Stimulated activated CD4-positive, alpha-beta T cell treated with anti-CD3 and anti-CD28 coated beads, Interleukin-12 subunit alpha, Interleukin-12 subunit beta, amount 100 ng/mL, for 24 hours (primary cell): ENCODE measurements around the gene TAC4.
"Not testable (repeated sequence)": the region's sequence is repeated elsewhere in the genome, so short reads cannot be mapped to it uniquely, and the experiment has no call there.

ENCODE experiments used
- DNase-seq, 2 experiments: peaks; one replicate each; pipeline ENCODE4 v3.0.0-alpha.2; 2020; ENCODE audit warnings: low read depth in 2 of 2

TAC4 gene

GRCh38 chr17:49843774-49844350 lies 4.0 kb downstream of the TAC4 start:
- DNase-seq = no peak

- no peak for DNase-seq
These were observed 5.0 kb downstream of the TAC4 start for GRCh38 chr17:49842846-49843245.

- no peak for DNase-seq
These were observed 5.5 kb downstream of the TAC4 start for GRCh38 chr17:49842371-49842770.

GRCh38 chr17:49841548-49841947 lies 6.3 kb downstream of the TAC4 start:
- no peak for DNase-seq

GRCh38 chr17:49839455-49839854 lies 8.4 kb downstream of the TAC4 start:
- DNase-seq = no peak

- no peak for DNase-seq
These were observed 11.5 kb downstream of the TAC4 start for GRCh38 chr17:49836111-49837030.

- no peak for DNase-seq
These were observed 12.4 kb downstream of the TAC4 start for GRCh38 chr17:49835472-49835871.

- no peak for DNase-seq
These were observed 13.6 kb downstream of the TAC4 start for GRCh38 chr17:49834118-49834743.

GRCh38 chr17:49832840-49833599 lies 14.8 kb downstream of the TAC4 start:
- DNase-seq = no peak

- no peak for DNase-seq
These were observed 17.3 kb downstream of the TAC4 start for GRCh38 chr17:49830605-49831004.

GRCh38 chr17:49829026-49829425 lies 18.8 kb downstream of the TAC4 start:
- DNase-seq = no peak

- DNase-seq = not testable (repeated sequence)
These were observed 19.5 kb downstream of the TAC4 start for GRCh38 chr17:49828325-49828724.

- no peak for DNase-seq
These were observed 22.2 kb downstream of the TAC4 start for GRCh38 chr17:49825645-49826044.

- no peak for DNase-seq
These were observed 24.3 kb downstream of the TAC4 start for GRCh38 chr17:49823614-49824013.

- no peak for DNase-seq
These were observed 25.0 kb downstream of the TAC4 start for GRCh38 chr17:49822829-49823228.

GRCh38 chr17:49821916-49822315 lies 26.0 kb downstream of the TAC4 start:
- DNase-seq = no peak

- DNase-seq = no peak
These were observed 26.4 kb downstream of the TAC4 start for GRCh38 chr17:49821466-49821865.

GRCh38 chr17:49820773-49821172 lies 27.1 kb downstream of the TAC4 start:
- no peak for DNase-seq

GRCh38 chr17:49819651-49820050 lies 28.2 kb downstream of the TAC4 start:
- DNase-seq = no peak

- no peak for DNase-seq
These were observed 28.7 kb downstream of the TAC4 start for GRCh38 chr17:49819138-49819537.

- no peak for DNase-seq
These were observed 29.9 kb downstream of the TAC4 start for GRCh38 chr17:49817993-49818392.

- DNase-seq = no peak
These were observed 32.0 kb downstream of the TAC4 start for GRCh38 chr17:49815761-49816281.
